ENCODE results near the gene LINS1.

DNA sequence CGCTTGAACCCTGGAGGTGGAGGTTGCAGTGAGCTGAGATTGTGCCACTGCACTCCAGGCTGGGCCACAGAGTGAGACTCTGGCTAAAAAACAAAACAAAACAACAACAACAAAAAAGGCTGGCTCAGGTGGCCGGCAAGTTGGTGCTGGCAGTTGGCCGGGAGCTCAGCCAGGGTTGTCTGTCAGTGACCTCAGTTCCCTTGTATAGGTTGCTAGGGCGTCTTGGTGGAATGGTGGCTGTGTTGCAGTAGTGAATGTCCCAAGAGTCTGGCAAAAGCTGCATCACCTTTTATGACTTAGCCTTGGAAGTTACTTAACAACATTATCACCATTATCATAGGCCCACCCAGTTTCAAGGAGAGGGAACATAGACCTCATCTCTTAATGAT is 41.0 kb upstream of the LINS1 start:
- TF ChIP-seq, protein P1, sequence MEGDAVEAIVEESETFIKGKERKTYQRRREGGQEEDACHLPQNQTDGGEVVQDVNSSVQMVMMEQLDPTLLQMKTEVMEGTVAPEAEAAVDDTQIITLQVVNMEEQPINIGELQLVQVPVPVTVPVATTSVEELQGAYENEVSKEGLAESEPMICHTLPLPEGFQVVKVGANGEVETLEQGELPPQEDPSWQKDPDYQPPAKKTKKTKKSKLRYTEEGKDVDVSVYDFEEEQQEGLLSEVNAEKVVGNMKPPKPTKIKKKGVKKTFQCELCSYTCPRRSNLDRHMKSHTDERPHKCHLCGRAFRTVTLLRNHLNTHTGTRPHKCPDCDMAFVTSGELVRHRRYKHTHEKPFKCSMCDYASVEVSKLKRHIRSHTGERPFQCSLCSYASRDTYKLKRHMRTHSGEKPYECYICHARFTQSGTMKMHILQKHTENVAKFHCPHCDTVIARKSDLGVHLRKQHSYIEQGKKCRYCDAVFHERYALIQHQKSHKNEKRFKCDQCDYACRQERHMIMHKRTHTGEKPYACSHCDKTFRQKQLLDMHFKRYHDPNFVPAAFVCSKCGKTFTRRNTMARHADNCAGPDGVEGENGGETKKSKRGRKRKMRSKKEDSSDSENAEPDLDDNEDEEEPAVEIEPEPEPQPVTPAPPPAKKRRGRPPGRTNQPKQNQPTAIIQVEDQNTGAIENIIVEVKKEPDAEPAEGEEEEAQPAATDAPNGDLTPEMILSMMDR (IDR thresholded peaks at IDR 0.05; ENCODE audit: insufficient read depth, low read length, poor library complexity, severe bottlenecking) = no peak
- no peak for TF ChIP-seq EZH2phosphoT487 (conservative IDR thresholded peaks at IDR 0.05; ENCODE audit: low read length)

Measured in SU-DHL-6 (cell line).